GM12801 (cell line): Measurements from ENCODE around the gene LHFPL3.

Experiments used
- CTCF ChIP-seq: IDR thresholded peaks from one replicate; pipeline ENCODE4 v1.5.1; 2011; ENCODE audit warnings: control low read depth; ENCODE audit not compliant: insufficient read length; ENCODE audit errors: extremely low read depth

Gene LHFPL3

GRCh38 chr7:104371980-104372357 is 43.6 kb downstream of the LHFPL3 start:
- TF ChIP-seq CTCF: no peak

- TF ChIP-seq CTCF: no peak
Observed at GRCh38 chr7:104382616-104383015, 54.2 kb downstream of the LHFPL3 start.

GRCh38 chr7:104386943-104387342 is 58.5 kb downstream of the LHFPL3 start:
- TF ChIP-seq CTCF: no peak

GRCh38 chr7:104388222-104388621 is 59.8 kb downstream of the LHFPL3 start:
- no peak for TF ChIP-seq CTCF

- TF ChIP-seq CTCF: no peak
Observed at GRCh38 chr7:104395162-104395561, 66.8 kb downstream of the LHFPL3 start.

GRCh38 chr7:104397442-104397841 is 69.0 kb downstream of the LHFPL3 start:
- no peak for TF ChIP-seq CTCF

- TF ChIP-seq CTCF: no peak
Observed at GRCh38 chr7:104408371-104408770, 80.0 kb downstream of the LHFPL3 start.

- TF ChIP-seq CTCF: no peak
Observed at GRCh38 chr7:104410742-104411141, 82.3 kb downstream of the LHFPL3 start.
